ENCODE measurements around the gene ASCL5.

The ASCL5 gene

GRCh38 chr1:201085902-201086735 lies 40.9 kb downstream of the ASCL5 start:
- DNase-seq (ENCODE audit: low read depth), result no peak

- DNase-seq (ENCODE audit: low read depth), result no peak
Observed at GRCh38 chr1:201084295-201084694, 42.7 kb downstream of the ASCL5 start.

- no peak for DNase-seq (ENCODE audit: low read depth)
Observed at GRCh38 chr1:201083741-201084140, 43.2 kb downstream of the ASCL5 start.

- DNase-seq (ENCODE audit: low read depth), result no peak
Observed at GRCh38 chr1:201080135-201080534, 46.8 kb downstream of the ASCL5 start.

- no peak for DNase-seq (ENCODE audit: low read depth)
Observed at GRCh38 chr1:201077736-201078135, 49.2 kb downstream of the ASCL5 start.

- no peak for DNase-seq (ENCODE audit: low read depth)
Observed at GRCh38 chr1:201077116-201077515, 49.9 kb downstream of the ASCL5 start.

- DNase-seq (ENCODE audit: low read depth), result no peak
Observed at GRCh38 chr1:201076092-201076491, 50.9 kb downstream of the ASCL5 start.

GRCh38 chr1:201074018-201074417 lies 53.0 kb downstream of the ASCL5 start:
- DNase-seq (ENCODE audit: low read depth), result no peak

GRCh38 chr1:201072922-201073321 lies 54.1 kb downstream of the ASCL5 start:
- no peak for DNase-seq (ENCODE audit: low read depth)

GRCh38 chr1:201072149-201072548 lies 54.8 kb downstream of the ASCL5 start:
- DNase-seq (ENCODE audit: low read depth), result no peak

- DNase-seq (ENCODE audit: low read depth), result no peak
Observed at GRCh38 chr1:201069636-201070035, 57.3 kb downstream of the ASCL5 start.

- no peak for DNase-seq (ENCODE audit: low read depth)
Observed at GRCh38 chr1:201068976-201069375, 58.0 kb downstream of the ASCL5 start.

GRCh38 chr1:201066986-201067385 lies 60.0 kb downstream of the ASCL5 start:
- DNase-seq (ENCODE audit: low read depth), result no peak

- no peak for DNase-seq (ENCODE audit: low read depth)
Observed at GRCh38 chr1:201065686-201066085, 61.3 kb downstream of the ASCL5 start.

- no peak for DNase-seq (ENCODE audit: low read depth)
Observed at GRCh38 chr1:201064806-201065205, 62.2 kb downstream of the ASCL5 start.
